Panc1 (cell line): ENCODE measurements around the gene CREB3L2. TPM values are rescaled to one million over a fixed set of nuclear protein-coding genes. Genes with fewer than 3 reads are reported as not detected.

Experiments used
- ATAC-seq: fragments of 200-7000 bp; cut with Tn5 transposase; 2 replicates; pipeline ENCODE4 v1.9.1; 2020; ENCODE audit warnings: mild to moderate bottlenecking, moderate library complexity
- BruUV-seq: library from RNA; stranded (reverse); fragments of 400-500 nt; replicated peaks from 2 replicates; lab custom pipeline; 2021; lab: Mats Ljungman, UMichigan
- CTCF ChIA-PET: fragments of 300-600 bp; sonication (Branson Sonifier 250); formaldehyde crosslinking; loops from one replicate; lab custom pipeline; 2022; ENCODE audit warnings: antibody characterized with exemption; lab: Charles Lee
- POLR2A ChIA-PET: fragments of 300-600 bp; sonication (Branson Sonifier 250); formaldehyde crosslinking; loops from one replicate; lab custom pipeline; 2022; ENCODE audit warnings: antibody characterized with exemption; lab: Charles Lee
- DNase-seq: peaks from one replicate; pipeline ENCODE4 v3.0.0-alpha.2; 2010; ENCODE audit warnings: low read depth, low spot score
- H3K27ac ChIP-seq: 2 replicates; pipeline ENCODE4 v1.5.1; 2011; ENCODE audit warnings: mild to moderate bottlenecking, low read length, inconsistent platforms
- H3K27me3 ChIP-seq: fragments of 200-500 bp; sonication (Bioruptor generic); 2 replicates; pipeline ENCODE4 v1.6.0; 2014; ENCODE audit warnings: low read length, inconsistent platforms; ENCODE audit not compliant: control insufficient read depth, insufficient read depth
- H3K36me3 ChIP-seq: fragments of 200-500 bp; sonication (Bioruptor generic); 2 replicates; pipeline ENCODE4 v1.5.1; 2014; ENCODE audit warnings: inconsistent platforms, mild to moderate bottlenecking, low read length, moderate library complexity; ENCODE audit not compliant: control insufficient read depth, insufficient read depth
- H3K4me1 ChIP-seq: 2 replicates; pipeline ENCODE4 v1.5.1; 2011; ENCODE audit warnings: inconsistent platforms, mild to moderate bottlenecking, low read length, moderate library complexity; ENCODE audit not compliant: control insufficient read depth, insufficient read depth
- H3K4me3 ChIP-seq, 2 experiments: 2 replicates each; pipeline ENCODE4 v1.5.1; 2011 to 2012; ENCODE audit warnings: low read depth in 2 of 2, low read length in 2 of 2, mild to moderate bottlenecking in 2 of 2, inconsistent platforms in 1 of 2, moderate library complexity in 1 of 2
- H3K9me3 ChIP-seq: fragments of 200-500 bp; sonication (Bioruptor generic); 2 replicates; pipeline ENCODE4 v1.5.1; 2014; ENCODE audit warnings: low read depth, mild to moderate bottlenecking, inconsistent platforms, low read length, moderate library complexity; ENCODE audit not compliant: control insufficient read depth, insufficient read depth
- CTCF ChIP-seq: fragments of 450-650 bp; IDR thresholded peaks from 2 replicates; pipeline ENCODE4 v1.5.1; 2017; ENCODE audit warnings: mild to moderate bottlenecking
- POLR2AphosphoS5 ChIP-seq: IDR thresholded peaks from 2 replicates; pipeline ENCODE4 v1.6.1; 2012; ENCODE audit warnings: mild to moderate bottlenecking, low read depth, low read length, moderate library complexity
- REST ChIP-seq, 2 experiments: IDR thresholded peaks; 2 replicates each; pipeline ENCODE4 v1.6.1; 2011 to 2012; ENCODE audit warnings: low read depth in 2 of 2, control low read depth in 1 of 2, low read length in 1 of 2, mild to moderate bottlenecking in 1 of 2, moderate library complexity in 1 of 2; ENCODE audit not compliant: insufficient read depth in 1 of 2
- SIN3A ChIP-seq: IDR thresholded peaks from 2 replicates; pipeline ENCODE4 v1.6.1; 2012; ENCODE audit warnings: low read depth, mild to moderate bottlenecking, low read length, moderate library complexity, borderline replicate concordance; ENCODE audit not compliant: insufficient read depth
- TCF7L2 ChIP-seq: IDR thresholded peaks from 2 replicates; pipeline ENCODE4 v1.6.1; 2011; ENCODE audit warnings: mild to moderate bottlenecking, low read depth, low read length, inconsistent platforms
- in situ Hi-C: cut with HindIII; loops from 2 replicates; pipeline ENCODE4 v1.10.0; 2016; ENCODE audit warnings: low sequenced_read_pairs, low pct_unique_long_range_greater_than_20kb
- intact Hi-C: fragments of 100-400 bp; cut with micrococcal nuclease; formaldehyde crosslinking; loops from one replicate; pipeline ENCODE4 v1.10.0; 2022; ENCODE audit not compliant: unreplicated experiment
- total RNA-seq: library from RNA; stranded (reverse); gene quantifications from one replicate; pipeline ENCODE4 v1.2.1, GENCODE V29; 2021; ENCODE audit not compliant: unreplicated experiment

CREB3L2 gene
- total RNA-seq, 1 experiment from 2014 or later, result 22.7 TPM

- Histone ChIP-seq H3K27ac (peak overlapping the region; percentile 18; the same call in 1 of the 2 replicates), H3K27me3 (no peaks in the 10 kb centered on the region), H3K4me3 (no peak overlapping the region), H3K36me3 (no peaks in the 10 kb centered on the region), H3K9me3 (no peaks in the 10 kb centered on the region), H3K4me1 (peaks cover 19% of the 10 kb centered on the region)
- BruUV-seq, result no TSS peak
- ChIA-PET POLR2A (no interaction called here), CTCF (interaction anchor here (1.4 kb wide), 1 partner anchor 49 kb away, joined by 3 read pairs; the partner anchor contains the start of gene CREB3L2)
- no peak for TF ChIP-seq TCF7L2
- no peak for TF ChIP-seq POLR2AphosphoS5
- TF ChIP-seq REST (IDR thresholded peaks at IDR 0.05; ENCODE audit: insufficient read depth in 1 of 2, low read depth in 2 of 2, low read length in 1 of 2), result no peak
- no peak for TF ChIP-seq CTCF
- no peak for TF ChIP-seq SIN3A
- DNase-seq, result no peak
- ATAC-seq, result no peak
- in situ Hi-C loops, result no loop called here
- intact Hi-C loops, result no loop called here
Observed at GRCh38 chr7:137953043-137953664, 48.7 kb downstream of the CREB3L2 start.

- BruUV-seq, result no TSS peak
- intact Hi-C loops (no loop called here), in situ Hi-C loops (no loop called here)
- Histone ChIP-seq H3K9me3 (no peaks in the 10 kb centered on the region), H3K4me1 (peaks cover 19% of the 10 kb centered on the region), H3K4me3 (no peak overlapping the region), H3K27me3 (no peaks in the 10 kb centered on the region), H3K27ac (no peak overlapping the region), H3K36me3 (no peaks in the 10 kb centered on the region)
- ATAC-seq (no peak), DNase-seq (no peak)
- no peak for TF ChIP-seq SIN3A
- TF ChIP-seq REST (IDR thresholded peaks at IDR 0.05; ENCODE audit: insufficient read depth in 1 of 2, low read depth in 2 of 2, low read length in 1 of 2), result no peak
- no peak for TF ChIP-seq POLR2AphosphoS5
- no peak for TF ChIP-seq TCF7L2
- no peak for TF ChIP-seq CTCF
- ChIA-PET CTCF (interaction anchor here (1.4 kb wide), 1 partner anchor 50 kb away, joined by 3 read pairs; the partner anchor contains the start of gene CREB3L2), POLR2A (no interaction called here)
Observed at GRCh38 chr7:137952426-137952805, 49.5 kb downstream of the CREB3L2 start.
